GM13977 (cell line): ENCODE results near the gene BCL6B.

Experiments
- DNase-seq: peaks from one replicate; pipeline ENCODE4 v3.0.0; 2012; ENCODE audit warnings: low spot score
- in situ Hi-C: fragments of 300-500 bp; cut with MboI; formaldehyde crosslinking; loops from one replicate; pipeline ENCODE4 v1.12.0; 2022; ENCODE audit warnings: low sequenced_read_pairs, low pct_unique_long_range_greater_than_20kb, mixed read lengths, inconsistent platforms; ENCODE audit not compliant: unreplicated experiment
- TF ChIP-seq, protein P1 (sequence below): IDR thresholded peaks from 2 replicates; pipeline ENCODE4 v1.5.1; 2012; ENCODE audit warnings: mild to moderate bottlenecking, control low read depth; ENCODE audit not compliant: insufficient read depth; ENCODE audit errors: extremely low read depth, missing control alignments

BCL6B gene

DNA sequence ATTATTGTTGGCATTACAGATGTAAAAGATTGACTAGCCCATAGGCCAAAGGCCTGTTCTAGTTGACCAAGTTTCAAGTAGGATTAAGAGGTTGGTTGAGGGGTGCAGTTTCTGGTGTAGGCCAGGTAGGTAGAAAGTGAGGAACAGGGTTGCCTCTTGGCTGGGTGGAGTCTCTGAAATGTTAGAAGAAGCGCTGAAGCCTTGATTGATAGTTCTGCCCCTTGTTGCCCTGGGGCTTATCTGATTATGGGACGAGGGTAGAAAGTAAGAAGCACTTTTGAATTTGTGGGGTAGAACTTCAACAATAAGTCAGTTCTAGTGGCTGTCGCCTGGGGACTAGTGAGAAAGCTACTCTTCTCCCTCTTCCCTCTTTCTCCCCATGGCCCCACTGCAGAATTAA lies 6.2 kb downstream of the BCL6B start:
- in situ Hi-C loops: no loop called here
- DNase-seq: no peak
- TF ChIP-seq, protein P1, sequence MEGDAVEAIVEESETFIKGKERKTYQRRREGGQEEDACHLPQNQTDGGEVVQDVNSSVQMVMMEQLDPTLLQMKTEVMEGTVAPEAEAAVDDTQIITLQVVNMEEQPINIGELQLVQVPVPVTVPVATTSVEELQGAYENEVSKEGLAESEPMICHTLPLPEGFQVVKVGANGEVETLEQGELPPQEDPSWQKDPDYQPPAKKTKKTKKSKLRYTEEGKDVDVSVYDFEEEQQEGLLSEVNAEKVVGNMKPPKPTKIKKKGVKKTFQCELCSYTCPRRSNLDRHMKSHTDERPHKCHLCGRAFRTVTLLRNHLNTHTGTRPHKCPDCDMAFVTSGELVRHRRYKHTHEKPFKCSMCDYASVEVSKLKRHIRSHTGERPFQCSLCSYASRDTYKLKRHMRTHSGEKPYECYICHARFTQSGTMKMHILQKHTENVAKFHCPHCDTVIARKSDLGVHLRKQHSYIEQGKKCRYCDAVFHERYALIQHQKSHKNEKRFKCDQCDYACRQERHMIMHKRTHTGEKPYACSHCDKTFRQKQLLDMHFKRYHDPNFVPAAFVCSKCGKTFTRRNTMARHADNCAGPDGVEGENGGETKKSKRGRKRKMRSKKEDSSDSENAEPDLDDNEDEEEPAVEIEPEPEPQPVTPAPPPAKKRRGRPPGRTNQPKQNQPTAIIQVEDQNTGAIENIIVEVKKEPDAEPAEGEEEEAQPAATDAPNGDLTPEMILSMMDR: no peak

DNA sequence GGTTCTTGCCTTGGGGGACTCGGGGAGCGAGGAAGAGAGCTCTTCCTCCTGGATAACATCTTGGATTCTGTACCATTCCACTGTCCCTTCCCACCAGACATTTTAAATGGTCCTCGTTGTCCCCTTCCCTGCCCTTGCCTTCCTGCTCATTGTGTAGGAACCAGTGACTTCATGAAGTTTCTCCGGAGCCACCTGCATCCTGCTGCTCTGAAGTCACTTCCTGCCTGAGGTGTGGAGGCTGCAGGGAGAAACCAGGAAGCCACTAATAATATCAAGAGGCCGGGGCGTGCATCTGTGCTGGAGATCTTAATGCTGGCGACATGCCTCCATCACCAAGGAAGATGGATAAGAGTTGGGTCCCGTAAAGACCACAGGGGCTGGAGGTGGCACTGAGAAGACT lies 6.8 kb downstream of the BCL6B start:
- no peak for DNase-seq
- in situ Hi-C loops: no loop called here
- TF ChIP-seq, protein P1: no peak

GRCh38 chr17:7034955-7035590 lies 12.2 kb downstream of the BCL6B start:
- TF ChIP-seq, protein P1: no peak

GRCh38 chr17:7035591-7036368 lies 12.9 kb downstream of the BCL6B start, which contains the start of gene SLC16A13:
Gene SLC16A13 (plus strand): TSS chr17:7036015. CDS start chr17:7036383, 368 bp downstream.
- TF ChIP-seq, protein P1: no peak
- DNase-seq: peak; percentile 99
- in situ Hi-C loops: no loop called here

More at GRCh38 chr17:7034955-7035590, 12.2 kb downstream of the BCL6B start:
- no peak for DNase-seq
- in situ Hi-C loops: no loop called here

- TF ChIP-seq, protein P1: peak; percentile 20
- no peak for DNase-seq
- in situ Hi-C loops: no loop called here
Measured at GRCh38 chr17:7038025-7038862, 15.4 kb downstream of the BCL6B start.

- in situ Hi-C loops: no loop called here
- TF ChIP-seq, protein P1: no peak
- DNase-seq: no peak
Measured at GRCh38 chr17:7039832-7040231, 17.0 kb downstream of the BCL6B start.
